GM19324 (cell line): Measurements from ENCODE around the gene TRIM8.
"Not testable (repeated sequence)": the region's sequence is repeated elsewhere in the genome, so short reads cannot be mapped to it uniquely, and the experiment has no call there.

ENCODE experiments used
- ATAC-seq: cut with Tn5 transposase; IDR thresholded peaks from one replicate; pipeline ENCODE4 v1.9.1; 2021; ENCODE audit warnings: mild to moderate bottlenecking, moderate library complexity; ENCODE audit not compliant: unreplicated experiment, low FRiP score

The TRIM8 gene

DNA sequence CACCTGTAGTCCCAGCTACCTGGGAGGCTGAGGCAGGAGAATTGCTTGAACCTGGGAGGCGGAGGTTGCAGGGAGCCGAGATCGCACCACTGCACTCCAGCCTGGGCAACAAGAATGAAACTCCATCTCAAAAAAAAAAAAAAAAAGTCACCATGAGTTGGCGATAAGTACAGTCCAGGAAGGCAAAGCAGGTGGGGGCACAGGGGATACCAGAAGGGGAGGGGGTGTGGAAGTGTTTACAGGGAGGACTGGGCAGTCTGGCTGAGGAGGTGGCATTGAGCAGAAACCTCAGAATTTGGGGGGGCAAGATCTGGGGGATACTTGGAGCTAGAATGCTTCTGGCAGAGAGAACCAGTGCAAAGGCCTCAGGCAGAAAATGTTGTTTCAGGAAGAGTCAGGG lies 23.1 kb downstream of the TRIM8 start:
- ATAC-seq, result not testable (repeated sequence)

DNA sequence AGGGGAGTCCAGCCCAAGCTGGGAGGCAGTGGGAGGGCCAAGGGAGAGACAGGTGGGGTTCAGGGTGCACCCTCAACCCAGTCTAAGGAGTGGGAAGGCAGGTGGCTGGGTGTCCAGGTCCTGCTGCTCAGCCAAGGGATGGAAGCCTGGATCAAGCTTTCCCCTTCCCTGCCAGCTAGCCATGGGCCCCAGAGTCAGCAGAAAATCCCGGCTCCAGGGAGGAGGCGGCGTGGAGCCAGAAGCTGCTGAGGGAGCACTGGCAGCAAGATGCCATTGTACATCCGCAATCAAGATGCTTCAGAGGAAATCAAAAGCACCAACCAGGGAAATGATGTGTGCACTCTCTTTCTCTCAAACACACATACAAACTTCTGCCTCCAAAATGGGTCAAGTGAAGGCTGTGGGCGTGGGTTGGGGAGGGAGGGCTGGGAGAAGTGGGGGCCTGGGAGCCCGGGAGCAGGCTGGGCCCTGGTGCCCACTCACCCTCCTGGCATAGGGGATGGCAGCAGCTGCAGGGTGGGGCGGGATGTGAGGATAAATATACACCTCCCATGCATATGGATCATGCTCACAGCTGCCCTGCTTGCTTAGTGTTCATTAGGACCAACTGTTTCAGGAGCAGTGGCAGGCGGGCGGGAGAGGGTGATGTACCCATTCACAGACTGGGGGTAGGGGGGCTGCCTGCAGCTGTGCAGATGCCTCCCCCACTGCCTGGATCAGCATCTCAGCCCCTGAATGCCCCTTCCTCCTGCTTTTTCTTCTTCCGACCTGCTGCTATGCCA lies 24.2 kb downstream of the TRIM8 start:
- no peak for ATAC-seq

DNA sequence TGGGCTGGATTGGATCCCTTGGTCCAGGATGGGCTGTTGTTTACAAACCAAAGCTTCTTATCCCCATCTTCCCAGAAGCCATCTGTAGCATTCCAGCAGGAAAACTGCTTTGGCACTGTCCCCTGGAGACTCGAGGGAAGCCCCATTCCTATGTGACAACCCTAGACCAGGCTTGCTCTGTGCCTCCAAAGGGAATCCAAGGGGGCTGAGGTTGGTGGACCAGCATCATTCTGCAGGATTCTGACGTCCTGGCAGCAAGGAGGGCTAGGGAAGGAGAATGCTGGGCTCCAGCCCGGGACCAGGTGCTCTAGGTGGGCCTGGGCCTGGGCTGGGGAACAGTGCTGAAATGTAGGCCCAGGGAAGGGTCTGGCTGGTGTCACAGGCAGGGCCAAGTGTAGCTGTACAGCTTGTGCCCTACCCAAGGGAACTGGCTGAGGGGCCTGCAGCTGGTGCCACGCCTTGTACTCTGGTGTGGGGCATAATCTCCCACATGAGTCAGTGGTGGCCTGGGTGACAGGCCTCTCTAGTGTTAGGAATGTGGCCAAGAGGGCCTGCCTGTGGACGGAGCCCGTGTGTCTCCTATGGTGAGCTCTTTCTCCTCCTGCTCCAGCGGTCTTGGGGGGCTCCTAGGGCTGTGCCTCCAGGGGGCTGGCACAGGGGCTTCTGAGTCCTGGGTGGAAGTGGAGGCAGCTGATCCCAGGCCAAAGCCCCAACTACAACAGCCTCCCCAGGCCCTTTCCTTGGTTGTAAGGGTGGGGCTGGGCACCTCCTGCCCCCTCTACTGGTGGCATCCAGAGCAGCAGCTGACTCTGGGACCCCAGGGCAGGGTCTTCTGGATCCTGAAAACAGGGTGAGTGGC lies 25.2 kb downstream of the TRIM8 start:
- no peak for ATAC-seq

DNA sequence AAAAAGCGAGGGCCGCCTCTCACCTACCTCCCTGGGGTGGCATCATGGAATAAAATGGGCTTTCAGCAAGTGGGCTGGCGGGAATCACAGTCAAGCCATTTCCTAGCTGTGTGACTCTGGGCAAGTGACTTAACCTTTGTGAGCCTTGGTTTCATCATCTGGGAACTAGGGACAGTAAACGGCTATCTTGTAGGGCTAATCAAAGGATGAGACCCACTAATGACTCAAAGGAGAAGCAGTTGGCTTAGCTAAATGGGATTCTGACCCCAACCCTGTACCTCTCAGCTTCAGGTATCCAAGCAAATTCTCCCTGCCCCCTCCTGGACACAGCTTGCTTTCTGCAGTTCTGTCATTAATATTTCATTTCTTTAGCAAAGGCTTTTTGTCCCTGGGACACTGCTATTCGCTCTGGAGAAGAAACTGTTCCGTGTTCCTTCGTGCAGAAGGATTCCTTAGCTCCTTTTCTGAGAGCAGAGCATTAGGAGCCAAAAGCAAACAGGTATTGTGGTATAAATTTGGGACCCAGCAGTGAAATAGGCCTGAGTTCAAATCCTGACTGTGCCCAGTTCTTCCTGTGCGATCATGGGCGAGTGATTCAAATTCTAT lies 25.9 kb downstream of the TRIM8 start:
- no peak for ATAC-seq

DNA sequence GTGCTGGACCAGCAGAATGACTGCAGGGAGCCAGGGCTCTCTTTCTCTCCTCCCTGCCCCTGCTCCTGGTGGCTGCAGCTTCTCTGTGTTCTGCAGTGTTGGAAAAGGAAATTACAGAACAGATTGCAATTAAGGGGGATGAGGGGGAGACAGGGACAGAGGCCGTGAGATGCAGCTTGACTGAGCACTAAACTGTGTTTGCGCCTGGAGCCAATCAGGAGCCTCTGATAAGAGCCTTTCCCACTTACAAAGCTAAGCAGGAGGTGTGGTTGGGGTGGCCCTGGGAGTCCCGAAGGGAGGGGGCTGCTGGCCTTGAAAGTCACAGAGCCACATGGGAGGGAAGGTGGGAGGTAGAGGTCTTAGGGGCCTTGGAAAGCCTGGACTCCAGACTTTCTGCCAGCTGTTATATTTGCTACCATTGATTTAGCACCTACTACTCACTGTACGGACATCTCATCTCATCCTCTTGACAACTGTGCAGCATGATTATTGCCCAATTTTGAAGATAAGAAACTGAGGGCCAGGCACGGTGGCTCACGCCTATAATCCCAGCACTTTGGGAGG lies 26.7 kb downstream of the TRIM8 start:
- no peak for ATAC-seq

DNA sequence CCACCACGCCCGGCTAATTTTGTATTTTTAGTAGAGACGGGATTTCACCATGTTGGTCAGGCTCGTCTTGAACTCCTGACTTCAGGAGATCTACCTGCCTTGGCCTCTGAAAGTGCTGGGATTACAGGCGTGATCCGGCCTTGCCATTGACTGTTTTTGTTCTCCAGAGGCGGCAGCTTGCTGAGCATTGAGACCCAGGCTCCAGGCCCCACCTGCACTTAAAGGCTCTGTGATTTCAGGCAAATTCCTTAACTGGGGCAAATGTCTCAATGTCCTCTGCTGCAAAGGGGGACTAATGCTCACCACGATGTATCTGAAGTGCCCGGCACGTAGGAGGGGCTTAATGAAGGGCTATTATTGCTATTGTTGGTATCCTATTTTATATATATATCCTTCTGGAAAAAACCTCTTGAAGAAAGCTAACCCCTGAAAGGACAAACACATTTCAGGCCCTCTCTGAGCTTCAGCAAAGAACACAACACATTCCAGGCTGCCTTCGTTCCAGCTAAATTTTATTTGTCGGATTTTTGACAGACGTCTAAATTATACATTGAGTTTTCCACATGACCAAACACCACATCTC lies 29.0 kb downstream of the TRIM8 start:
- no peak for ATAC-seq

DNA sequence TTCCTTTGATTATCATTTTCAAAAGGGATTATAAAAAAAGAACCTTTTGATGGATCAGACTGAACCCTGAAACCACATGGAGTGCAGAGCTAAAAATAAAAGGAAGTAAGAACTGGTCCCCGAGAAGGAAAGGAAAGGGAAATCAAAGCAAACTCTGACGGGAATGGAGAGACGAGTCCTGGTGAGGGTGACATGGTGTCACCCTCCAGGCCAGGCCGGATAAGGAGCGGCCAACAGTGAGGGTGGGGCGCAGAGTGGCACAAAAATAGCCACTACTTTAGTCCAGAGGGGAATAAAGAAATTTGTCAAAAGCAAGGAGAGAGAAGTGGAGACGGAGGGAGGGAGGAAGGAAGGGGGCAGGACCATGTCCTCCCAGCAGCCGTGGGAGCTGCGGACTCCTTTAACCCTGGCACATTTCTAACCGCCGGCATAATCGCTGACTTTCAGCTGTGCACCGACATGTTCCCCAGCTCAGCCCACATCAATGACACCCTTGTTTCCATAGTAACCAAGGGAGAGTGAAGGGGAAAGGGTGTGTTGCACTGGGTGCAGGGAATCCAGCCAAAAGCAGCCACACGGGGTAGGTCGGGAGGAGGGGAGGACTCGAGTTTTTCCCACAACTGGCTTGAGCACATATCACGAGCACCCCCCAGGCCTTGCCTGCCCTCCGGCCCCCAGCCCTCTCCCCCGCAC lies 29.7 kb downstream of the TRIM8 start:
- no peak for ATAC-seq

DNA sequence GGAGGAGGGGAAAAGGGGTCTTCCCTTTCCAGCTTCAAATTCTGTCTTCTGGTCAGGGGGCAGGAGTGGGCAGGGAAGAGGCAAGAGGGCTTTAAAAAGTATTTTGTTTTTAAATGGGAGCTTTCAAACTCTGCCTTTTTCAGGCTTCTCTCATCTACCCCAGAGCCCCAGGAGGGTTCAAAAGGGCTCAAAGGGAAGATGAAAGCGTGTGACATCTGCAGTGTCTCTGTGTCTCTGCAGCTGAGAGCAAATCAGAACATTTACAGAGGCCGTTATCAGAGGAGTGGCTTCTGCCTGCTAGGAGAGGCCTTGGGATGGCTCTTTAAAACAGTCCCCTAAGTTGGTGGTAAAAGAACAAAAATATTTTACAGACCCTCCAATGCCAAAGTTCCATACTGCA lies 30.3 kb downstream of the TRIM8 start:
- ATAC-seq, result no peak

DNA sequence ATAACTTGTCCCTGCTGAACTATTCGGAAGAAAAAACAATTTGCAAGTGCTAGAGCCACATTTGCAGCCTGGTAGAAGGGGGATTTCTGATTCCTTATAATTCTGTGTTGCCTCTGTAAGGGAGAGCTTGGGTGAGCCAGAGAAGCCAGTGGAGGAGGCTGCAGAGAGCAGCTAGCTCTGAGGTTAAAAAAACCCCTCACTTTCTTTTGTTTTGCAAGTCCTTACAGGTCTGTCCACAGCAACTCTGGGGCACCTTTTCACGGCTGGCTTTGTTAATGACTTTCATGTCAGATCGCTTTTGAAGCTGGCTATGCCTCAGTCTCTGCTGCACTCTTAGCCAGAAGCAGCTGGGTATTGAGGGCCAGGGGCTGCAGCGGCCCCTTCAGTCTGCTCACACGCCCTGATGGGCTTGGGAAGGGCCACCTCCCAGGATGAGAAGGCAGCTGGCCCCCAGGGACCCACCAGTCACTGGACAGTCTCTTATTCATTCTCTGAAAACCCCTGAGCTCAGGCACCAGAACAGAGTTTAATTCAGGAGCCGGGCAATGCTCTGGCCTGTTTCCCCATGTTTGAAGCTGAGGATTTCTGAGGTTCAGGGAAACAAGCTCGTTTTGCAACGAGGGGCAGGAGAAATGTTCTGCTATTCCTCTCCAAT lies 30.9 kb downstream of the TRIM8 start:
- ATAC-seq, result no peak

DNA sequence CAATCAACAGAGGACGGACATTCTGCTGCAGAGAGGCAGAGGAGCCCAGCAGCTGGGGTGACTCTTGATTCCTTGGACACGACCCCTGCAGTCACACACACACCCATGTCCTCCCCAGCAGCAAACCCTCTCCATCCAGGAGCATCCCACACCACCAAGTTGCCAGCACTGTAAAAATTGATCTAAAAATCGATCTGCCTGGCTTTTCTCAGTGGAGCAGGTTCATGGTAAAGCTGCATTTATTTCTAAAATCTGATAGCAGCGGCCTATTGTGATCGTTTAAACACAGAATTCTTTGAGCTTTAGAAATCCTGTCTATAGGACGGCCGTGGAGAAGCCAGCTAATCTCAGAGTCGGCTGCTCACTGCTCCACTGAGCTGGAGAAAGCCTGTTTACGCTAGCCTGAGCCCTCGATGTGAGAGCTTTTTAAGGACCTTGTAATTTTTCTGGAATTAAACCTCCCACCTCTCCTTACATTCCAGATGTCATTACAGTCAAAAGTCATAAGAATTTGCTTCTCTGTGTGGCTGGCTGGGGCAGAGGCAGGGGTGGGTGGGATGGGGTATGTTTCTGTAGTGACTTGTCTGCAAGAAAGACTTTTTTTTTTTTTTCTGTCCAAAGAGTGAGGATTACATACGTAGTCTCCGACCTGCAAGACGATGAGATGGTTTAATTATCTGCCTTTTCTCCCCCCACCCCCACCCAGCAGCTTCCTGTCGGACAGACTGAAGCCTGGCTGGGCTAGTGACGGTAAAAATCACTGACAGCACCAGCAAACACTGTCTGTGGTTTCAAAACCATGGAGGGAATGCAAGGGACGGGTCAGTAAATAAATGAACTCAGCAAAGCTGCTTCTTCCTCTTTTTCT lies 31.6 kb downstream of the TRIM8 start:
- ATAC-seq, result no peak

DNA sequence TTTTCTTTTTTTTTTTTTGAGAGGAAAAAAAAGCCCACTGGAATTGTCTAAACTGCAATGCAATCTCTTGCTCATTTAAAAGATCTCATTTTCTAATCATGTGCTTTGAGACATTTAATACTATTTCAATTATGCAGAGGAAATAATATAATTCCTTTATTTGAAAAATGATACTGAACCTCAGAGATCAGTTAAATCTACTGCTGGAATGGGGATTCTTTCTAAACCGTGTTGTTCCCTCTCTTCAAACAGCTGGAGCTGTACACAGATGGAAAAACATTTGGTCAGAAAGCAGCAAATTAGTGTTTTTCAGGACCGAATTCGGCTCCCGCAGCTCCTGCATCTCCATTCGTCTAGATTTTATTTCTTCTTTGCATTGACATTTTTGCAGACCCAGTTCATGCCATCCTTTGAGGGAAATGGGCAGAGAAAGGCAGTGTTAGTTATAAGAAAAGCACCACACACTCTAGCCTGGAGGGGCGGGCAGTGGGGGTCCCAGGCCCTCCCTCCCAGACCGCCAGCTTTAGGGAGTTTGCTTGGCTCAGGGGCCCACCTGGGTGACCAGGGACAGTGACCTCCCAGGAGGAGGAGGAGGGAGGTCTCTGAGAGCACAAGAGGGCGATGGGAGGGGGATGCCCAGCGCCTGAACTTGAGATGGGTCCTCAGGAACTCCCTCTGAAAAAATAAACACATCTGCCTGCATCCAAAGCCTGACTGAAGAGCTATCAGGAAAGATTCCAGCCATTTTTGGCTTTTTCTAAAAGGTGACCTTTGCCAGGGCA lies 32.4 kb downstream of the TRIM8 start:
- ATAC-seq, result no peak

DNA sequence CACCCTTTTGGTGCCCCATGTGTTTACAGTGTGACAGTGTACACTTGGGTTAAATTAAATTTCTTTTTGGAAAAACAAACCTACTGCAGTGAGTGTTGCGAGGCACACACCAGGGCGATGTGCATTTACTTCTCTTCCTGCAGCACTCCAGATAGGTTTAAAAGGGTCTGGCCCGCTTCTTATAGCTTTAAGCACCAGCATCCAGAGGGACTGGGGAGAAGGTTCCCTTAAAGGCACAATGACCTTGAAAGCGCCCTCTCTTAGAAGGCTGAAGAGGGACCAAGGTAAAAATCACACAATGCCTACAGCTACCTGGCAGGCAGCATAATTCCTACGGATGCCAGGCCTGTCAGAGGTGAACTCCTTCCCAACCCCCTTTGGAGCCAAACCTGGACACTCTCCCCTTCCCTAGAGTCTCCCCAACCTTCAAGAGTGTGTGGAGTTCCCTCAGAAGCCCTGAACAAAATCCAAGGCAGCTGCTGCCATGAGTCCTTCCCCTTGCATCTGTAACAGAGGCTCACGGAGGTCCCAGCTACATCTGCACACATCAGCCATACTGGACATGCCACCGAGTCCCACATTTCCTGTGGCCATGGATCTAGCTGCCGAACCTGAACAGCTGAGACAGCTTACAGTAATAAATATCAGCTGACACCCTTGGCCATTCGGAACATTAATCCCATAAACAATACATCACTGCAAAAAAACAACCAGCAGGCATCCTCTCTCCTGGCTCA lies 33.2 kb downstream of the TRIM8 start:
- no peak for ATAC-seq

DNA sequence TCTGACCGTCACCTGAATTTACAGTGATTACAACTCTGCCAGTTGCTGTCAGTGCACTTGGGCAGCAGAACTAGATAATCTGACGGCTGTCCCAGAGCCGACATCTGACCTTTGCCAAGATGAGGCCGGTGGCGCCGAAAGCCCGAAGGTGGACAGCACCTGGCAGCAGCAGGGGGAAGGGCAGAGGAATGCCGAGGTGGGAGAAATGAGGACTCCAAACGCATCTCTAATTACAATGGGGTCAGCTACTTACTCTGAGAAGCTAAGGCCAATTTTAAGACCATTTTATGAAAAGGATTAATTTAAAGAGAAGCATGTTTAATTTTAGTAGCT lies 33.8 kb downstream of the TRIM8 start:
- ATAC-seq, result no peak

DNA sequence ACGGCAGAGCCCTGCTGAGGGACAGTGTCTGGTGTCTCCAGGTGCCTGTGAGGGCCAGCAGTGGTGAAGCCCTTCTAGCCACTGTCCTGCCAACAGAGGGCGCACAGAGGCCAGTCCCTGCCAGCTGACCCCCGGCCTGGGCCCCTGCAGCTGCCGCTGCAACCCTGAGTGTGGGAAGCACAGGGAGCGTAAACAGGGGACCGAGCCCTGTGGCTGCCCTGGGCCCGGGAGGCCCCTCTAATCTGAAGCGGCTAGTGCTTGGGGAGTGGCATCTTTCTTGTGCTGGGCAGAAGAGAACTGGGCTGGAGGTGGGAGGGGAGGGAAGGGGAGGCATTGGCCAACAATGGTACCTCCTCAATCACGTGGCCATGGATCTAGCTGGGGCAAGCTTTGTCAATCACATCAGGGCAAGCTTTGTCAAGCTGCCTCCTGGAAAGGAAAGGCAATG lies 34.6 kb downstream of the TRIM8 start:
- ATAC-seq, result no peak

DNA sequence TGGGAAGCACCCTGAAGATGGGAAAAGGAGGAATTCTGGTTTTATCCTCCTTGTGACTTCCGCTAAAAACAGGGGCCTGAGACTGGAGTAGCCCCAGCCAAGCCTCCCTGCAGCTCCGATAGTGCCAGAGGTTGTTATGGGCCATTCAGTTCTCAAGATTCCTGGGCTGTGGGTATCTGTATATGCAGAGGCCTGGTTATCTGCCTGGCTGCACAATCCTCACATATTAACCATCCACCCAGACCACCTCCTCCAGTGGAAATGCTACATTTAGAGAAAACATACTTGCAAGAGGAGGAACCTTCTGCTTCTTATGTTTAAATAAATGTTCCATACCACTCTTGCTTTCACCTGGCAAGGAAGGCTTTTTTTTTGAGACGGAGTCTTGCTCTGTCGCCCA lies 35.3 kb downstream of the TRIM8 start:
- no peak for ATAC-seq

DNA sequence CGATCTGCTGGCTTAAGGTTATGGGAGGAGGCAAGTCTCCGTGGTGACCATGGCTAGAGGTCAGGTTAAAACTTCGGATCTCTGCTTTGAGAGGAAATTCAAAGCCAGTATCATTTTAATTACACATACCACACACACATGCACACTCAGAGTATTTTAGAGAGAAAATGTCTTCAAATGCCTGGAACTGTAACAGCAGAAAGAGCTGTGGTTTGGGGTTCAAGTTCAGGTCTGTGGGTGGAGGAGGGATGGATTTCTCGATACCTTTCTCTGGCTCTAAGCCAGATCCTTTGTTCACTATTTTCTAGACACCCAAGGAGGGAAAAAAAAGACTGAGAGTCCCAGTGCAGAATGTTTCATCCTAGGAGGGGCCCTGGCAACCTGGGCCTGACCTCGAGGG lies 37.4 kb downstream of the TRIM8 start:
- ATAC-seq, result no peak

DNA sequence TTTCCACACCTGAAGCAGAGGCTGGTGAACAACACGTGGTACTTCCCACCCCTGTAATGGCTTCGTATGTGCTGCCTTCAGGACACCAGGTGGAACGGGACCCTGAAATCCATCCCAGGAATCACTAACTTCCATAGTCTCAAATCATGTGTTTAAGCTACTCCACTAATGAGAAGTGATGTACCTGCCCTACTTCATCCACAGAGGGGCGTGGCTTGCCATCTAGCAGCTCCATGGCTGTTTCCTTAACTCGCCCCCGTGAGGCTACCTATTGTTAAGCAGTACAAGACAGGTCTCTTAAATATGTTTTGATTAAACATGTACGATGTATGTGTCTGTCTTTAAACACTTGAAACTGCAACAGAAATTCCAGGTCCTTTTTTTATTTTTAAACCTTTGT lies 38.1 kb downstream of the TRIM8 start:
- ATAC-seq, result no peak
